HFFc6 (cell line): ENCODE measurements around the gene NRXN2. TPM values are rescaled to one million over a fixed set of nuclear protein-coding genes. Genes with fewer than 3 reads are reported as not detected.

ENCODE experiments used
- DNase-seq: peaks from one replicate; pipeline ENCODE4 v3.0.0-alpha.2; 2018
- H3K27ac Mint-ChIP-seq: 2 replicates; pipeline ENCODE4 v1.8.0; 2020; ENCODE audit warnings: mild to moderate bottlenecking, mixed read lengths
- H3K27me3 Mint-ChIP-seq: 2 replicates; pipeline ENCODE4 v1.8.0; 2021; ENCODE audit warnings: mild to moderate bottlenecking, moderate library complexity, mixed read lengths; ENCODE audit not compliant: insufficient read depth
- H3K36me3 Mint-ChIP-seq: 2 replicates; pipeline ENCODE4 v1.8.0; 2021; ENCODE audit warnings: low read depth, mixed read lengths
- H3K4me1 Mint-ChIP-seq: 2 replicates; pipeline ENCODE4 v1.8.0; 2020; ENCODE audit warnings: low read depth, mixed read lengths
- H3K4me3 Mint-ChIP-seq: 2 replicates; pipeline ENCODE4 v1.8.0; 2020; ENCODE audit warnings: mild to moderate bottlenecking, moderate library complexity, mixed read lengths
- H3K9me3 Mint-ChIP-seq: 2 replicates; pipeline ENCODE4 v1.8.0; 2020; ENCODE audit warnings: mild to moderate bottlenecking, mixed read lengths
- total RNA-seq, 6 experiments: library from RNA; stranded (reverse); fragmentation: NEBNext Ultra II Directional; extraction: Animal tissue kit (Norgen Biotek cat#: 25700); gene quantifications; 2 replicates in 1 of 6; 3 replicates in 5 of 6; pipeline ENCODE4 v1.2.3, GENCODE V29; 2021
- TF ChIP-seq, protein P1 (sequence below): fragments of 200-600 bp; sonication (generic); IDR thresholded peaks from 2 replicates; pipeline ENCODE4 v1.5.0; 2021; ENCODE audit warnings: antibody characterized with exemption, mild to moderate bottlenecking

NRXN2 gene
- total RNA-seq, 6 experiments from 2014 or later = 0.14 to 0.51 (median 0.31) TPM; not detected in 1

DNA sequence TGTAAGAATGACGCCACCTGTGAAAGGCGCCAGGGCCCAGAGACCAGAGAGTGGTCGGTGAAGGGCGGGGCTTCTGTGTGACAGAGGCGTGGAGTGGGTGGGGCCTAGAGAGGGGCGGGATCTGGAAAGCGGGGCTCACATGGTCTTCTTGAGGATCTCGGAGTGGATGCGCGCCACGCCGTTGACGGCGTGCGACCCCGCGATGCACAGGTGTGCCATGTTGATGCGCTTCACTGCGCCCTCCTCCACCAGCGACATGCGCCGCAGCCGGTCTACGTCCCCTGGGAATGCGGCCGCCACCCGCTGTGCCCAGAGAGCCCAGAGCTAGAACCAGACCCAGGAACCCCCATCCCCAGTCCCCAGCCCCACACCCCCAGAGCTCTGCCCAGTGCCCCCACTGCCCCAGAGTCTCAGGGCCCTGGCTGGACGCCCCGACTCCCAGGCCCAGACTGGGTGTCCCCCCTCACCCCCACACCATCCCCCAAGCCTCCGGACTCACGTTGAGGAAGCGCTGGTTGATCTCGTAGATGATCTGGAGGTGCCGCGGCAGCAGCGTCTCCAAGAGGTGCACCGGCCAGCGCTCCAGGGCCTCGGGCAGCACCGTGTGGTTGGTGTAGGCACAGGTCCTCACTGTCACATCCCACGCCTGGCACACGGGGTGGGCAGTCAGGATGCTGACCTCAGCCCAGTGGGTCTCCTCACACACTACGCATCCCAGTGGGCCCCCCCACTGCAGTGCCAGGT is 30.6 kb upstream of the NRXN2 start:
- H3K4me1 Mint-ChIP-seq = peaks cover 3% of the 10 kb centered on the region
- H3K9me3 Mint-ChIP-seq = no peaks in the 10 kb centered on the region
- H3K27me3 Mint-ChIP-seq = peaks cover 4% of the 10 kb centered on the region
- no peak for DNase-seq
- no peak overlapping the region for H3K27ac Mint-ChIP-seq
- H3K36me3 Mint-ChIP-seq = no peaks in the 10 kb centered on the region
- no peak overlapping the region for H3K4me3 Mint-ChIP-seq
- TF ChIP-seq, protein P1, sequence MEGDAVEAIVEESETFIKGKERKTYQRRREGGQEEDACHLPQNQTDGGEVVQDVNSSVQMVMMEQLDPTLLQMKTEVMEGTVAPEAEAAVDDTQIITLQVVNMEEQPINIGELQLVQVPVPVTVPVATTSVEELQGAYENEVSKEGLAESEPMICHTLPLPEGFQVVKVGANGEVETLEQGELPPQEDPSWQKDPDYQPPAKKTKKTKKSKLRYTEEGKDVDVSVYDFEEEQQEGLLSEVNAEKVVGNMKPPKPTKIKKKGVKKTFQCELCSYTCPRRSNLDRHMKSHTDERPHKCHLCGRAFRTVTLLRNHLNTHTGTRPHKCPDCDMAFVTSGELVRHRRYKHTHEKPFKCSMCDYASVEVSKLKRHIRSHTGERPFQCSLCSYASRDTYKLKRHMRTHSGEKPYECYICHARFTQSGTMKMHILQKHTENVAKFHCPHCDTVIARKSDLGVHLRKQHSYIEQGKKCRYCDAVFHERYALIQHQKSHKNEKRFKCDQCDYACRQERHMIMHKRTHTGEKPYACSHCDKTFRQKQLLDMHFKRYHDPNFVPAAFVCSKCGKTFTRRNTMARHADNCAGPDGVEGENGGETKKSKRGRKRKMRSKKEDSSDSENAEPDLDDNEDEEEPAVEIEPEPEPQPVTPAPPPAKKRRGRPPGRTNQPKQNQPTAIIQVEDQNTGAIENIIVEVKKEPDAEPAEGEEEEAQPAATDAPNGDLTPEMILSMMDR = no peak

DNA sequence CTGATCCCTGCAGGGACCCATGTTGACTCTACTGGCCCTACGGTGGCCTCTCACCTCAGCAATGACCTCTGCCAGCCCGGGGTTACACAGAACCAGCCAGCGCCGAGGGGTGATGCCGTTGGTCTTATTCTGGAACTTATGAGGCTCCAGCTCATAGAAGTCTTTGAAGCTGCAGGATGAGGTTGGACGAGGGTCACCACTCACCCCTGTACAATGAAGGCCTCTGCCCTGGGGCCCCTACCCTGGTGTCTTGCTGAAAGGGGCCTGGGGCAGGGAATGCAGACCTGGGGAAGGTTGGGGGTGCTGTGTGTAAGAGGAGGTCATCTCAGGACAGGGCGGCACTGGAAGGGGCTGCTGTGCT is 30.0 kb upstream of the NRXN2 start:
- TF ChIP-seq, protein P1 = no peak
- H3K9me3 Mint-ChIP-seq = no peaks in the 10 kb centered on the region
- no peak overlapping the region for H3K27ac Mint-ChIP-seq
- peaks cover 9% of the 10 kb centered on the region for H3K4me1 Mint-ChIP-seq
- no peak for DNase-seq
- H3K4me3 Mint-ChIP-seq = no peak overlapping the region
- H3K27me3 Mint-ChIP-seq = peaks cover 4% of the 10 kb centered on the region
- H3K36me3 Mint-ChIP-seq = no peaks in the 10 kb centered on the region

DNA sequence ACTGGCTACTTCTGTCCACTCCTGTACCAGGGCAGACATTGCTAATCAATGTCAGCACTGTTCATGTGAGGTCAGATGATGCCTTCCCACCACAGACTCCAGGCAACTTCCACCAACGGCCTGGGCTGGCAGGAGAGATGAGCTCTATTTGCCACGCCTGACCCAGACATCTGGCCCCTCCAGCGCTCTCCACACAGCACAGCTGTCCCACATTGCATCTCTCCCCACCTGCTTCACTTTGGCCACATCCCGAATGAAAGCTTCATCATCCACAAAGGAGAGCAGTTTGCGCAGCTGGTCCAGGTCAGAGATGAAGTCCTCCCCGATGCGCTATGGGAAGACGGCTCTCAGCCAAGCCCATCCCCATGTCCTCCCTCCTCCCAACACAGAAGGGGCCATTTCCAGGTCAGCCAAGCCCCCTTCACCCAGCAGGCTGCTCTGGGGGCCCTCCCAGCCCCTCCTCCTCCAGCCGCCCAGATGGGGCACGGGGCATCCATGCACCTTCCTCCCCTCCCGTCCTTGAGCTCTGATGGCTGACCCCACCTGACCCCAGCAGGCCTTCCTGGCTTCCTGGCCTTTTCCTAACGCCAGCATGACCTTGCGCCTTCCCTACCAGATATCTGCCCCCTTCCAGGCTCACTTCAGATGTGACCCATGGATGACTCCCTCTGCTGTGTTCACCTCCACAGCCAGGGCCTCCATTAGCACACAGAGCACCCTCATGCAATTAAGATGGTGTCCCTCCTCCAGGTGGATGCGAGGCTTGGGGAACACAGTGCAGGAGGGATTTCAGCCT is 29.4 kb upstream of the NRXN2 start:
- no peak overlapping the region for H3K4me3 Mint-ChIP-seq

DNA sequence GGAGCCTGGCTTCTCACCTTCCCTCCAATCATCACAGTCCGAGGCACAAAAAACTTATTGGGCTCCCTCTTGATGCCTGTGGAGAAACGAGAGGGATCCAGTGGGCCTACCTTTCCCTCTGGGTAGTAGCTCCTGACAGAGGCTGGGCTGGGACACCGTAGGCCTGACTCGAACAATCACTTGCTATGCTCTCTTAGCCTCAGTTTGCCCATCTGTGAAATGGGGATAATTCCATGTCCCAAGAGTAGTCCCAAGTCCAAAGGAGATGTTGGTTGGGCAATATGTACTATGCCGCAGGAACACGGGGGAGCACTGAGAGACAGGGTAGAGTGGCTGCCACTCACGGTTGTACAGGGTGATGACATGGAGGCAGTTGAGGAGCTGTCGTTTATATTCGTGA is 28.6 kb upstream of the NRXN2 start:
- Mint-ChIP-seq H3K36me3 (no peaks in the 10 kb centered on the region), H3K4me3 (no peak overlapping the region), H3K9me3 (no peaks in the 10 kb centered on the region), H3K27me3 (peaks cover 2% of the 10 kb centered on the region), H3K27ac (no peak overlapping the region), H3K4me1 (peaks cover 13% of the 10 kb centered on the region)
- TF ChIP-seq, protein P1 = no peak
- DNase-seq = no peak

More for the DNA sequence above, 29.4 kb upstream of the NRXN2 start:
- peaks cover 4% of the 10 kb centered on the region for H3K27me3 Mint-ChIP-seq
- TF ChIP-seq, protein P1 = no peak
- peaks cover 13% of the 10 kb centered on the region for H3K4me1 Mint-ChIP-seq
- no peaks in the 10 kb centered on the region for H3K36me3 Mint-ChIP-seq
- no peak for DNase-seq
- H3K27ac Mint-ChIP-seq = no peak overlapping the region
- H3K9me3 Mint-ChIP-seq = no peaks in the 10 kb centered on the region

DNA sequence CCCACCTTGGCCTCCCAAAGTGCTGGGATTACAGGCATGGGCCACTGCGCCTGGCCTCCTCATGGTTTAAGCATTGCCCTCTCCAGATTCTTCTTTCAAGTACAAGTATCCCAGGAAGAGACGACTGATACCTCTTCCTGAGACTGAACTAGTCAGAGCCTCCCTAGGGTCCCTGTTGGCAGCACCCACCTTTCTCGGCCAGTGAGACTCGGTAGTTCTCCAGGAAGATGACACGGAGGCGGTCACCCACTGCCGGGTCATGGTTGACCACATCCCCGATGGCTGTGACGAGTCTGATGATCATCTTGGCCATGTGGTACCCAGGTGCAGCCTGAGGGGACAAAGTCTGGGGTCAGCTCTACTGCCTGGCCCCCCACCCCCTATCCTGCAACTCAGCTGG is 28.1 kb upstream of the NRXN2 start:
- peaks cover 13% of the 10 kb centered on the region for H3K4me1 Mint-ChIP-seq
- TF ChIP-seq, protein P1 = no peak
- H3K36me3 Mint-ChIP-seq = no peaks in the 10 kb centered on the region
- peaks cover 2% of the 10 kb centered on the region for H3K27me3 Mint-ChIP-seq
- no peak overlapping the region for H3K27ac Mint-ChIP-seq
- no peaks in the 10 kb centered on the region for H3K9me3 Mint-ChIP-seq
- H3K4me3 Mint-ChIP-seq = no peak overlapping the region
- DNase-seq = no peak
